Measurements from ENCODE around the gene SURF4.

The SURF4 gene

DNA sequence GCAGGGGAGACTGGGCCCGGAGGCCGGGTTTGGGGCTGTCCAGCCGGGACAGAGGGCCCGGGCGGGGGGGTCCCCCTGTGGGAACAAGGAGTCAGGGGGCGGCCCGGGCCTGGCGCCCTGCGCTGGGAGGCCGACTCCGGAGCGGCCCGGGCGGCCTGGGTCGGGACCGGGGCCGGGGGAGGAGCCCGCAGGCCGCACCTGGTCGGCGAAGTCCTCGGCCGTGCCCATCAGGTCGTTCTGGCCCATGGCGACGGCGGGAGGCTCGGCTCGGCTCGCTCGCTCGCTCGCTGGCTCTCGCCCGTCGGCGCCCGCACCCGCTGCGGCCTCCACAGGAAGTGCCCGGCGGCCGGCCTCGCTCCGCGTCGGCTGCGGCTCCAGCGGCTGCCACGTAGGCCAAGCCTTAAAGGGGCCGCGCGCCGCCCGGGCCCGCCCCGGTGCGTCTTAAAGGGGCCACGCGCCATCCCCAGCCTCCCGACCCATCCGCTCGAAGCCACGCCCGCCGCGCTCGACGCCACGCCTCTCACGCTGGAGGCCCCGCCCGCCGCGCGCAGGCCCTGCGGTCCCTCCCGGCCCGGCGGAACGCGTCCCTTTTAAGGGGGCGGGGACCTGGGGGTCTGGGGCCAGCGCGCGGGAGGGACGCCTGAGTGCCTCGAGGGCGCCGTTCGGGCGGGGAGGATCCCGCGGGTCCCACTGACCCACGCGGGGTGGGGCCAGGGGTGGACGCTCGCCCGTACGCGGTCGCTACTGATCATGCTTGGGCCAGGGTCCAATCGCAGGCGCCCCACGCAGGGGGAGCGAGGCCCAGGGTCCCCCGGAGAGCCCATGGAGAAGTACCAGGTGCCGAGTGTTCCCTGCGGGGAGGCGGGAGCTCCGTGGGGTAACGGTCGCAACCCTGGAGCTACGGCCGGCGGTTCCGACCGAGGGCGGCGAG, at the start of gene SURF4, which contains the start of gene STKLD1:
Gene SURF4, minus strand, starts transcription at position 337 of the 931 bp plus-strand sequence. Its CDS starts 91 bp downstream, at position 246.
Gene STKLD1, plus strand, starts transcription at position 643 of the 931 bp plus-strand sequence. Its CDS starts 108 bp downstream, at position 751.
- peak; percentile 96 for DNase-seq

DNA sequence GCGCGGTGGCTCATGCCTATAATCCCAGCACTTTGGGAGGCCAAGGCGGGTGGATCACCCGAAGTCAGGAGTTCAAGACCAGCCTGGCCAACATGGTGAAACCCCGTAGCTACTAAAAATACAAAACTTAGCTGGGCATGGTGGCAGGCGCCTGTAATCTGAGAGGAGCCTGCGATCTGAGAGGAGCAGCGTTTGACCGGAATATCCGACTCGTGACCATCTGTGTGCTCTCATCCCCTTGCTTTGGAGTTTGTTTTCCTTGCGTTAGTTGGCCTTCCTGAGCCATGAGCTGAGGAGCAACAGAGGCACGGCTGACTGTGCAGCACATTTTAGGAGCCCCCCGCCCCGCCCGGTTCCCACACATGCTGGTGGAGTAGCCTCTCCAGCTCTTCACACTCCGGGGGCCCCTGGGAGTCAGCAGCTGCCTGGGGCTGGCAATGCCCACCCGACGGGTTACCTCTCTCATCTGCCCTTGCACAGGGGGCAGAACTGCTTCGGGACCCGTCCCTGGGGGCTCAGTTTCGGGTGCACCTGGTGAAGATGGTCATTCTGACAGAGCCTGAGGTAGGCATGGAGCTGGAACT, 49.3 kb upstream of the SURF4 start:
- DNase-seq: no peak

DNA sequence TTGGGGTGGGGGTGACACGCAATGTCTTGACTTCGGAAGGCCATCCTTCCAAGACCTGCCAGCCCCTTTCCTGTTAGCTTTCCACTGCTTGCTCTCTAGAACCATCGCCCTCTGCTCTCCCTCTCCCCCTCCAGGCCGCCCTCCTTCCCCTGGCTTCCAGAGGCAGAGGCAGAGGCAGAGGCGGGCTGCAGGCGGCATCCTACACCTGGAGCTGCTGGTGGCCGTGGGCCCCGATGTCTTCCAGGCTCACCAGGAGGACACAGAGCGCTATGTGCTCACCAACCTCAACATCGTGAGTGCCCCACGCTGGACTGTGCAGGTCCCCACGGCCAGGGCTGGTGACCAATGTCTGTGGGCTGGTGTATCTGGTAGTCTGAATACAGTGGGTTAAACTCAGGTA, 48.3 kb upstream of the SURF4 start:
- DNase-seq: no peak

DNA sequence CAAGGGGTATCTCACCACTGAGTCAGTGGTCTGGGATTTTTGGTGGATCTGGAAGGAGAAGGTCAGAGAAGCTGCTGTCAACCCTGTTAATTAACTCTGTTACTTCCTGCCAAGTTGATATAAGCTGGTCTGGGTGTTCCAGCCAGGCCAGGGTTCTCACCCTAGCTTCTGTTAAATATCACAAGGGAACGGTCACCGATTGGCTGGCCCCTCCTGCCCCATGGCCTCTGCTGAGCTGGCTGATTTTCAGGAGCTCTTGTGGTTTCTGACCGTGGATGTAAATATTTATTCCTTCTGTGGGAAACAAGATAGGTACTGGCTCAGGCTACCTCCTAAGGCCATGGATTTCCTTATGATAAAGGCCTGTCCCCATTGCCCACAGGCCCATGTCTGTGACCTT, 47.4 kb upstream of the SURF4 start:
- DNase-seq: no peak

DNA sequence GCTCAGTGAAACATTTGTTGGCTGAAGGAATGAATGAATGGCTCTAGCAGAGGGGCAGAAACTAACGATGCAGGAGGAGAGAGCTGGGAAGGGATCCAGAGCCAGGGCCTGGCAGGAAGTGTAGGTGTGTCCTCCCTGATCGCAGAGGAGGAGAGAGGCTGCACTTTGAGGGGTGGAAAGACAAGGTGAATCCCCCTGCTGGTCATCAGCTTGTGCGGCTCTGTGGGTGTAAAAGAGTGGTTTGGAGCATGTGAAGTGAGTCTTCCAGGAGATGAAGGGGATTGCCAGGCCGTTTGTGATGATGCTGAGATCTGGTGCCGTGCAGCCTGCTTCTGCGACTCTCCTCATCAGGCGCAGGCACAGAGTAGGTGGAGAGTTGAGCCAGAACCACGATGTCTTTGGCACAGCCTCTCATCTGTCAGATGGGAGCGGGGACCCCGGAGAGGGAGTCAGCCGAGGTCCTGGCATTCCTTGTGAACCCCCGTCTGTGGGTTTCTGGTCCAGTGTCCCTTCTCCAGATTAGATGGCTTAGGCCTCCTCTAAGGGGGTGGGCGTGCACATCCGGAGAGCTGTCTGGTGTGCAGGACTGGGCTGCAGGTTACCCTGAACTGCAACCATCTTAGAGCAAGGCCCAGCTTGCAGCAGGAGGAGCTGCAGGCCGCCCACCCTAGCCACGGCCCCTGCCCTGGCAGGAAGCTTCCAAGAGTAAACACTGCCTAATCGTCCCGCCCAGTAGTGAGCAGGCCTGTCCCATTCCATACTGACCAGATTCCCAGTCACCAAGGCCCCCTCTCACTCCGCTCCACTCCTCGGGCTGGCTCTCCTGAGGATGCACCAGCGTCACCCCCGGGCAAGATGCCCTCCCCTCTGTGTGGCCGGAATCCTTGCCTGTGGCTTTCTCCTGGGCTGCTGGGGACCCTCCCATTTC, 46.0 kb upstream of the SURF4 start, which contains the start of gene ADAMTS13:
Gene ADAMTS13, plus strand, starts transcription at position 753 of the 928 bp plus-strand sequence. Its CDS starts 77 bp downstream, at position 830.
- no peak for DNase-seq

DNA sequence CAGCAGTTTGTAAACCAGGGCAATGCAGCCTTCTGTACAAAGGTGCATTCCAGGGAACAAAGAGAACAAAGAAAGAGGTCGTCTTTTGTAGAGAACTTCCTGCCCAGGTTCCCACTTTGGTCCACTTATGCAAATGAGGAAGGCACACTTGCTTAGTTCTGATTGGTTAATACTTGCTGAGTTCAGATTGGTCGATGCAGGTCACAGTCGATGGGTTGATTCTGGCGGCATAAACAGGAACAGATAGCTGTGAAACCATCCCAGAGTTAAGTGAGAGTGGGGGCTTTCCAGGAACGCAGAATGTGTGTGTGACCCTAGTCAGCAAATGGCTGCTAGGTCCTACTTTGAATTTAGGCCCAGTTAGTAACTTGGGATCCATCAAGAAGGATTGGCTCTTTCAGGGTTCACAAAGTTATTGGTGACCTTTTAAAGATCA, 44.5 kb upstream of the SURF4 start:
- no peak for DNase-seq

DNA sequence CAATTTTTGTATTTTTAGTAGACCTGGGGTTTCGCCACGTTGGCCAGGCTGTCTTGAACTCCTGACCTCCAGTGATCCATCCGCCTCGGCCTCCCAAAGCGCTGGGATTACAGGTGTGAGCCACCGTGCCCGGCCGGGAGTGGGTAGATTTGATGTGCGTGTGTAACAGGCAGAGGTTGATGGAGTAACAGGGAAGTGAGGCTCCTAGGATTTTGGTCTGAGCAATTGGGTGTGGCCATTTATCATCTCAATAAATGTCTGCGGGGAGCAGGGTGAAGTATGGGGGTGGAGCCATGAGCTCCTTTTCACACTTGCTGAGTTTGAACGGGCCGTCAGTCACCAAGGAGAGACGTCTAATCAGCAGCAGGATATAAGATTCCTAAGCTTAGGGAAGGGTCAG, 43.1 kb upstream of the SURF4 start:
- no peak for DNase-seq

DNA sequence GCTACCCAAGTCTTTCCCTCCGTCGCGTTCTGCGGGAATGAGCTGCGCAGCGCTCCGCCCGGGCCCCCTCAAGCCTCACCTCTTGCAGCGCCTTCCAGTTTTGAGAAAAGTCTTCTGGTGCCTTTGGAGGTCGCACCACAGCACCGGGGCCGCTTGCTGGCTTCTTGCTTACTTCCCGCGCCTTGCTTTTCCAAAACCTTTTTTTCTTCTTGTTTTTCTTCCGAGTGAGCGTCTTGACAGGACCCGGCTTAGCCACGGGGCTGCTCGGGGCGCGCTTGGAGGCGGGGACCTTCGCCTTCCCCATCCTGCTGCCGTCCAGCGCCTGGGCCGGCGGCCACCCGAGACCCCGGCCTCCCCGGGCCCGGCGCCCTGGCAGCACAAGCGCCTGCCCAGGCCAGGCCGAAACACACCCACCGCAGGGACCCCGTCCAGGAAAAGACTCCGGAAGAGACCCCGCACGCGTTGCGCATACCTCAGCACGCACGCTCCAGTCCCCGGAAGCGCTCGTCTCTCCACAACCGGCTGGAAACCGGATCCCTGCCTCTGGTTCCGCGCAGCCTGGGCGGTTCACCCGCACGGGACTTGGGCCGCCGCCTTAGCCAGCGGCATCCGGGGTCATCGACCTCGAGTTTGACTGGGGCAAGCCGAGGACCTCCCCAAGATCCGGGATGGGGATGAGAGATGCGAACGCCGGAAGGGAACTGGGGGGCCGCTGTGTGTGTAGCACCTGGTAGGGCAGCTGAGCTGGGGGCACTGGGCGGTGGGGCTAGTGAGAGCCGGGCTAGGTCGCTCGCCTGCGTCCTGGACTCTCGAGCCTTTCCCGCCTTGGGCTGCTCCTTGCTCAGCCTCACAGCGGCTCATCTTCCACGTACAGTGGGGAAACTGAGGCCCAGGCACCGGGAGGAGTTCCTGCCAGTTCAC, 41.9 kb upstream of the SURF4 start, which contains the start of gene REXO4:
Gene REXO4, minus strand, starts transcription at position 470 of the 921 bp plus-strand sequence. Its CDS starts 166 bp downstream, at position 304.
- DNase-seq: peak; percentile 69

DNA sequence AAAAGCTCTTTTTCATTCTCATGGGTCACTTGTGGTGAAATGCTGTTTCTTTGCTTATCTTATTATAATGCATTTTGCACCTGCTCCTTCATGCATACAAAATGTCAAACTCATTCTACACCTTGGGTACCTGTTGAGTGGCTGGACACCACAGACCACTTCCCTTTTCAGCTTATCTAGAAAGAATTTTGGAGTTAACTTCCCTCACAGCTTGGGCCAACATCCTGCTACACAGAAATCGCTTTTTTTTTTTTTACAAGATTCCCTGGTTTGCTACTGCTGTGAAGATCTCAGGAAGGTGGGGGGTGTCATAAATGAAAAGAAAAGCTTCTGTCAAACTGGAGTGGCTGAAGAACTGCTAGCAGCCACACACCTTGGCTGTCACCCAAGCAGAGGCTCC, 39.3 kb upstream of the SURF4 start:
- DNase-seq: no peak

DNA sequence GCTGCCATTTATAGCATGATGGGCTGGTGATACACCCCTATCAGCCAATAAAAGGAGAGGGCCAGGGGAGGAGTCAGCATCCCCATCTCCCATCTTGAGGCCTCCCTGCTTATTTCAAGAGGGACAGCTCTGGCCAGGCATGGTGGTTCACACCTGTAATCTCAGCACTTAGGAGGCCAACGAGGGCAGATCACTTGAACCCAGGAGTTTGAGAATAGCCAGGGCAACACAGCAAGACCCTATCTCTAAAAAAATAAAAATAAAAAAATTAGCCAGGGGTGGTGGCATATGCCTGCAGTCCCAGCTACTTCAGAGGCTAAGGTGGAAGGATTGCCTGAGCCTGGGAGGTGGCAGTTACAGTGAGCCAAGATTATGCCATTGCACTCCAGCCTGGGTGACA, 32.2 kb upstream of the SURF4 start:
- DNase-seq: no peak

DNA sequence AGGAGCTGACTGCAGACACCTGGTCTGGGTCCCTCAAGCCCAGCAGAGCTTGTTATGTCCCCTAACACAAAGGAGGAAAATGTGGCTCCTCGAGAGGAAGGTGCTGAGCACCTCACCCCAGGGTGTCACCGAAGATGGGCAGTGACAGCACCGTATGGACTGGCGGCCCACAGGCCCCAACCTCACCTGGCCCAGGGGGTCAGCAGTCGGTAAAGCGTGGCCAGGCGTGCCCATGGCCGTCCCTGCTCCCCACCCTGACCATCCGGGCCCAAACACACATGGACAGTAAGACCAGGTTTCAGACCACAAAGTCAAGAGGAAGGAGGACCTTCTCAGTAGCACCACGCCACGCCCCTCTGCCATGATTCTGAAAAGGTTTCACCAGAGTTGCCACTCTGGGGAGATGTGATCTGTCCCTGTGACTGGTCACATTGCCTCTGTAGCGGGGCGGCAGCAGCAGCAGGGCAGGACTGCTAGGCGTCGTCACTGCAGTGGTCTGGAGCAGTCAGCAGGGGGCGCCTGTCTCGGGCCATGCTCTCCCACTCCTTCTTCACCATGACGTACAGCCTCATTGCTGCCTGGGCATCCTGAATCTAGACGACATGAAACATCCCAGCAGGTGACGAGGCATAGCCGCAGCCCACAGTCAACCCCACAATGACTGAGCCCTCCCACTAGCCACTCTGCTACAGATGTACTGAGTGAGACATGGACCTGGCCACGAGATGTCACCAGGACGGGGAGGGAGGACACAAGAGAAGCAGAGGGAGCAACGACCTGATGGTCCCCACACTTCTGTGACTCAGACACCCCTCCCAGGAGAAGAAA, 30.8 kb upstream of the SURF4 start:
- DNase-seq: peak; percentile 52

DNA sequence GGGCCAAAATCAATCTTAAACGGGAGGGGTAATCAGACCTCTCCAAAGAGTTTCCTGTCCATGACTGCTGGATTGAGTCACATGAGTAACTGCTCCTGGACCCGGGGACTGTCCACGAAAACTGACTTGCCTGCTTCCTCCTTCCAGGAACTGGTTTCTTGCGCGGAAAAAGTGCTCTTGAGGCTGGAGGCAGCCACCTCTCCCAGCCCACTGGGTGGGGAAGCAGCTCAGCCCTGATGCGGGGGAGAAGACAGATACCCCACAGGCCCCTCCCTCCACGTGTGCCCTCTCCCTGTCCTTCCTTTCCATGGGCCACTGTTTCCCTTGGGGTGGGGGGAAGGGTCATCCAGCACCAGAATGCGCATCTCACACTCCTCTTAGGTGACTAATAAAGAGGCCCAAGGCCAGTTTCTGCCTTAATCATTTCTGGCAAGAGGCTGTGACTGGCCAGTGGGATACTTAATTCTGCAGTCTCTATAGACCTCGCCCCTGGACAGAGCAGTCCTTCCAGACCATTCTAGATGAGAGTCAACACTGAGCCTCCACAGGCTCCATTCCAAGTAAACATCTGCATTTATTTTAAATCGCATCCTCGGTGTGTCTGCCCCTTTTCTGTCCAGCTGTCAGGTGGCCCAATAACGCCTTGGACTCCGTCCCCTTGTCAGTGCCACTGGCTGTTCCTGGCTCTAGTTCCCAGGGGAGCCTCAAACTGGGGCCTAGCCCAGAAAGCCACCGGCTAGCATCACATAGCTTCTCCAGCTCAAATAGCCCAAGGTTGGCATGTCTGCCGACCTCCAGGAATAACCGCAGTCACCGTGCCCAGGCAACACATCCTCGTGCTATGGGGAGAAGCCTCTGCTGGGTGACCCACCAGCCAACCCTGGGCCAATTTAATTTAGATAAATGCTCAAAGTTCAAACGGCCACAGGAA, 29.9 kb upstream of the SURF4 start:
- DNase-seq: no peak

DNA sequence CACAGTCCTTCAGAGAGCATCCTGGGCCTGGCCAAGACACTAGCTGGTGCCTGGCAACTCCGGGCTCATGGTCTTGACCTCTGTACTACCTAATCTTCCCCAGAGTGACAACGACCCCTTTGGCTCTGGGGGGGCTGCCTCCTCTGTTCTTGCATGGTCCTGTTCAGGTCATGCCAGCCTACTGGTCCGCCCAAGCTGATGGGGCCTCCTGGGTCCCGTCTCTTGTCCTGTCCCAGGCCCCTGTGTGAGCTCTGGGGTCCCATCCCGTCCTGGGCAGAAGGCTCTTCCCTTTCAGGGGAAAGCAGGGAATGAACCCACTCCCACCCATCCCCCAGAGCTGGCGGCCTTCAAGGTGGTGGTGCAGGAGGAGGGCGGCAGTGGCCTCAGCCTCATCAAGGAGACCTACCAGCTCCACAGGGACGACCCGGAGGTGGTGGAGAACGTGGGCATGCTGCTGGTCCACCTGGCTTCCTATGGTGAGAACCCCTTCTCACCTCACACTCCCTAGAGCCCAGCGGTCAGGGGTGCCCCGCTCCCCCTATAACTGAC, 28.7 kb upstream of the SURF4 start:
- no peak for DNase-seq

DNA sequence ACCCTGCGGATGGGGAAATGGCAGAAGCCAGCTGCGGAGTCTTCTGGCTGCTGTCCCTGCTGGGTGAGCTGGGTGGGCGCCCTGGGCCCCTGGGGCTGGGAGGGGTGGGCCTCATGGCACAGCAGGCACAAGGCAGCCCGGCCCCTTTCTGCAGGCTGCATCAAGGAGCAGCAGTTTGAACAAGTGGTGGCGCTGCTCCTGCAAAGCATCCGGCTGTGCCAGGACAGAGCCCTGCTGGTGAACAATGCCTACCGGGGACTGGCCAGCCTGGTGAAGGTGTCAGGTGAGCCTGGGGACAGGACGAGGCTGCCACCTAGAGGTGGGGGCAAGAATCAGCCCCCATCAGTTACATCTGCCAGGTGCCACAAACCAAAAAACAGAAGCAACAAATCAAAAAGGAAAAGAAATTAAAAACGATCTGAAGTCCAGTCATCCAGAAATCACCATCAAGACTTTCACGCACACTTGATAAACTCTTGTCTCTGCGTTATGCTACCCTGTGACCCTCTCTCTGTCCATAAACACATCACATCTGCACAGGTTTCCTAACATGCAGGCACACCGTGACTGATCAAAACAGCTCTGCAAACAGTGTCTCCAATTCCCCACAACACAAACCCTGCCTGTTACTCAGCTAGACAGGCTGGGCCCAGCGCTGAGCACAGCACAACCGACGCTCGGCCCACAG, 28.1 kb upstream of the SURF4 start:
- DNase-seq: peak; percentile 86

DNA sequence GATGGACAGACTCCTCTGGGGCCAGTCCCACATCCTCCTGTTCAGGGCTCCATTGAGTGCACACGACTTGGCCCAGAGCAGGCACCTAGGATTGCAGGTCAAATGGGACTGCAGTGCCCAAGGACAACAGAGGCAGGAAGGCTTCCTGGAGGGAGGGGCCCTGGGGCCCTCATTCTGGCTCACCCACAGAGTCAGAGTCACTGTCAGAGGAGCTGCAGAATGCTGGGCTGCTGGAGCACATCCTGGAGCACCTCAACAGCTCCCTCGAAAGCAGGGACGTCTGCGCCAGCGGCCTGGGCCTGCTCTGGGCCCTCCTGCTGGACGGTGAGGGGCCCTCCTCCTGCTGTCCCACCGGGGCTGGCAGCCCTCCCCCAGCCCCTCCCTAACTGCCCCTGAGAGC, 26.8 kb upstream of the SURF4 start:
- no peak for DNase-seq

DNA sequence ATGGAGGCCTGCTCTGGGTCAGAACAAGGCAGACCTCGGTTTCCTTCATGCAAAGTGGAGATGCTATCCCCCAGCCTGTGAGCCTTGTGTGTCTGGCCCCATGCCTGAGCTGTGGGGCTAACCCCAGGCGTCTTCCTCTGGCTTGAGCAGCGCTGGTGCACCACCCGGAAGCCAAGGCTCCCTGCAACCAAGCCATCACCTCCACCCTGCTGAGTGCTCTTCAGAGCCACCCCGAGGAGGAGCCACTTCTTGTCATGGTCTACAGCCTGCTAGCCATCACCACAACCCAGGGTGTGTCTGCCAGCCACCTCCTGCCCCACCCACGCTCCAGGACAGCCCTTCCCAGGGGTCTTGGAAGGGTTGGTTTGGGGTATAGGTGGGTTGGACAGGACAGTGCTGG, 25.7 kb upstream of the SURF4 start:
- DNase-seq: no peak

DNA sequence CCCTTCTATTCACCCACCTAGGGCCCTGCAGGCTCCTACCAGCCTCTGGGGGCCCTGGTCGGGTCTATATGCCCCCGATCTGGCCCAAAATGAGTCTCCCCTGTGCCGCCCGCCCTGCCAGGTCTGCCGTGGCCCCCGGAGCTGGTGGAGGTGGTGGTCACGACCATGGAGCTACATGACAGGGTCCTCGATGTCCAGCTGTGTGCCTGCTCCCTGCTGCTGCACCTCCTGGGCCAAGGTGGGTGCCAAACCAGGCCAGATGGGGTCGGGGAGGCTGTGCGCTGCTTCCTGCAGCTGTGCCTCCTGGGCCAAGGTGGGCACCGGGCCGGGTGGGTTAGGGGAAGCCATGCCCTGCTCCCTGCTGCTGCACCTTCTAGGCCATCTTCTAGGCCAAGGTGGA, 24.4 kb upstream of the SURF4 start:
- DNase-seq: no peak

DNA sequence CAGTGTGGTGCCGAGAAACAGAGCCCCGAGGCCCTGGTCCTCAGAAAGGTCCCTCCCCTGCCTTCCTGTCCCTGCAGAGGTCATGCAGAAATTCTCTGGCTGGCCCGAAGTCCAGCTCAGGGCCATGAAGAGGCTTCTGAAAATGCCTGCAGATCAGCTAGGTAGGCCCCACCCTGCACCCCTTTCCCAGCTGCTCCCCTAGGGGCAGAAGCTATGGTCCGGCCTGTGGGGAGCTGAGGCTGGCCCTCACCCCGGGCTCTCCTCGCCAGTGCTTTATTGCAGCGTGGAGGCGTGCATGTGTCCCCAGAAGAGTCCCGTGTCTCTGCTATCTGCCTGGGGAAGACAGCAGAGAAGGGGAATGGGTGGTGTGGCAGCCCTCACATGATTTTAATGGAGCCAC, 22.0 kb upstream of the SURF4 start:
- DNase-seq: no peak

DNA sequence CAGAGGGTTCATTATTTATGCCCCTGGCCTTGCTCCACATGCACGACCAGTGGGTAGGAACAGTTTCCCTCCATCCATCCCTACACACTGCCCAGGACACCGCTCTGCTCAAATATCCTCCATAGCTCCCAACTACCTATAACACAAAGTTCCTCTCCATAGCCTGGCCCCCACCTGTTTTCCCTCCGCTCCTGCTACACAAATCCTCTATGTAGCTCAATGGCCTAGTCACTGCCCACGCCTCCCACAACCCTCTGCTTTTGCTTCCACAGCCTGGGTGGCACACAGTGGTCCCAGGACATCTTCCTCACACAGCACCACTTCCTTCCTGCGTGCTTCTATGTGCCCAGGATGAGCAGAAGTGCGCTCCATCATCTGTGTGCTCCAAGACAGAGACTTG, 21.5 kb upstream of the SURF4 start:
- no peak for DNase-seq

Measured in NCI-H2029 (cell line).